KOPT-K1 (cell line): ENCODE measurements around the gene CCDC171.

Source experiments
- H3K27ac ChIP-seq: fragments of 200-600 bp; sonication (generic); 2 replicates; pipeline ENCODE4 v1.5.1; 2016; ENCODE audit warnings: antibody characterized with exemption, mild to moderate bottlenecking, low read depth, low read length; ENCODE audit not compliant: poor library complexity, severe bottlenecking
- H3K36me3 ChIP-seq: fragments of 200-600 bp; sonication (generic); 2 replicates; pipeline ENCODE4 v1.5.1; 2017; ENCODE audit warnings: antibody characterized with exemption, mild to moderate bottlenecking, low read length, moderate library complexity; ENCODE audit not compliant: insufficient read depth
- H3K9me3 ChIP-seq: fragments of 200-600 bp; sonication (generic); 2 replicates; pipeline ENCODE4 v1.5.1; 2017; ENCODE audit warnings: antibody characterized with exemption, low read length, mild to moderate bottlenecking; ENCODE audit not compliant: insufficient read depth, poor library complexity, severe bottlenecking

The CCDC171 gene

GRCh38 chr9:15882883-15883282, 330.0 kb downstream of the CCDC171 start:
- Histone ChIP-seq H3K27ac (no peak overlapping the region), H3K9me3 (no peaks in the 10 kb centered on the region), H3K36me3 (no peaks in the 10 kb centered on the region)

- Histone ChIP-seq H3K27ac (no peak overlapping the region), H3K36me3 (no peaks in the 10 kb centered on the region), H3K9me3 (no peaks in the 10 kb centered on the region)
Observed at GRCh38 chr9:15885464-15885863, 332.6 kb downstream of the CCDC171 start.

- no peaks in the 10 kb centered on the region for H3K9me3 ChIP-seq
- no peak overlapping the region for H3K27ac ChIP-seq
- no peaks in the 10 kb centered on the region for H3K36me3 ChIP-seq
Observed at GRCh38 chr9:15889555-15889954, 336.7 kb downstream of the CCDC171 start.

- Histone ChIP-seq H3K36me3 (no peaks in the 10 kb centered on the region), H3K9me3 (peaks cover 6% of the 10 kb centered on the region), H3K27ac (no peak overlapping the region)
Observed at GRCh38 chr9:15901572-15901971, 348.7 kb downstream of the CCDC171 start.

- Histone ChIP-seq H3K27ac (no peak overlapping the region), H3K36me3 (no peaks in the 10 kb centered on the region), H3K9me3 (no peaks in the 10 kb centered on the region)
Observed at GRCh38 chr9:15909297-15909696, 356.5 kb downstream of the CCDC171 start.

GRCh38 chr9:15915711-15916110, 362.9 kb downstream of the CCDC171 start:
- Histone ChIP-seq H3K36me3 (no peaks in the 10 kb centered on the region), H3K27ac (no peak overlapping the region), H3K9me3 (peaks cover 9% of the 10 kb centered on the region)

- Histone ChIP-seq H3K36me3 (no peaks in the 10 kb centered on the region), H3K9me3 (peaks cover 6% of the 10 kb centered on the region), H3K27ac (no peak overlapping the region)
Observed at GRCh38 chr9:15927161-15927560, 374.3 kb downstream of the CCDC171 start.

- Histone ChIP-seq H3K36me3 (no peaks in the 10 kb centered on the region), H3K27ac (no peak overlapping the region), H3K9me3 (peaks cover 12% of the 10 kb centered on the region)
Observed at GRCh38 chr9:15935661-15936305, 382.9 kb downstream of the CCDC171 start.

- Histone ChIP-seq H3K27ac (no peak overlapping the region), H3K36me3 (no peaks in the 10 kb centered on the region), H3K9me3 (peaks cover 12% of the 10 kb centered on the region)
Observed at GRCh38 chr9:15936306-15936921, 383.6 kb downstream of the CCDC171 start.

GRCh38 chr9:15942831-15943424, 390.1 kb downstream of the CCDC171 start:
- Histone ChIP-seq H3K27ac (no peak overlapping the region), H3K9me3 (no peaks in the 10 kb centered on the region), H3K36me3 (no peaks in the 10 kb centered on the region)

GRCh38 chr9:15944341-15944740, 391.5 kb downstream of the CCDC171 start:
- Histone ChIP-seq H3K9me3 (no peaks in the 10 kb centered on the region), H3K36me3 (no peaks in the 10 kb centered on the region), H3K27ac (no peak overlapping the region)

GRCh38 chr9:15959663-15960062, 406.8 kb downstream of the CCDC171 start:
- Histone ChIP-seq H3K9me3 (no peaks in the 10 kb centered on the region), H3K36me3 (no peaks in the 10 kb centered on the region), H3K27ac (no peak overlapping the region)

- Histone ChIP-seq H3K27ac (no peak overlapping the region), H3K9me3 (no peaks in the 10 kb centered on the region), H3K36me3 (no peaks in the 10 kb centered on the region)
Observed at GRCh38 chr9:15961217-15961616, 408.4 kb downstream of the CCDC171 start.

GRCh38 chr9:15965246-15965745, 412.5 kb downstream of the CCDC171 start:
- H3K9me3 ChIP-seq: no peaks in the 10 kb centered on the region
- H3K36me3 ChIP-seq: no peaks in the 10 kb centered on the region
- no peak overlapping the region for H3K27ac ChIP-seq

GRCh38 chr9:15966471-15966870, 413.6 kb downstream of the CCDC171 start:
- no peaks in the 10 kb centered on the region for H3K36me3 ChIP-seq
- H3K27ac ChIP-seq: no peak overlapping the region
- no peaks in the 10 kb centered on the region for H3K9me3 ChIP-seq

- no peaks in the 10 kb centered on the region for H3K9me3 ChIP-seq
- H3K36me3 ChIP-seq: no peaks in the 10 kb centered on the region
- H3K27ac ChIP-seq: no peak overlapping the region
Observed at GRCh38 chr9:15967068-15967467, 414.2 kb downstream of the CCDC171 start.
